SK-N-MC (cell line): ENCODE data around the gene TRMT6.

Source experiments
- EZH2 ChIP-seq: fragments of 200-600 bp; sonication (generic); IDR thresholded peaks from one replicate; pipeline ENCODE4 v1.6.1; 2017; ENCODE audit warnings: antibody characterized with exemption
- POLR2AphosphoS5 ChIP-seq: IDR thresholded peaks from 2 replicates; pipeline ENCODE4 v1.6.1; 2012; ENCODE audit warnings: mild to moderate bottlenecking, low read depth, low read length, borderline replicate concordance

- TF ChIP-seq POLR2AphosphoS5 = no peak
- TF ChIP-seq EZH2 = no peak
These were observed 20.9 kb upstream of the TRMT6 start for GRCh38 chr20:5971203-5971602.
